Trophoblast cell (in vitro differentiated cells and primary cell): Measurements from ENCODE around the gene ZSCAN12.

Experiments
- DNase-seq, 2 donors: peaks; one replicate each; pipeline ENCODE4 v3.0.0-alpha.2; 2016
- H2AFZ ChIP-seq: 2 replicates; pipeline ENCODE4 v1.6.1; 2013; ENCODE audit warnings: low read length, moderate library complexity, mild to moderate bottlenecking; ENCODE audit not compliant: insufficient read depth, poor library complexity
- H2AK5ac ChIP-seq: 2 replicates; pipeline ENCODE4 v1.6.1; 2013; ENCODE audit warnings: mild to moderate bottlenecking, low read length
- H2BK120ac ChIP-seq: 2 replicates; pipeline ENCODE4 v1.6.1; 2013; ENCODE audit warnings: low read length, mild to moderate bottlenecking, moderate library complexity; ENCODE audit not compliant: insufficient read depth, poor library complexity
- H2BK12ac ChIP-seq: 2 replicates; pipeline ENCODE4 v1.6.1; 2013; ENCODE audit warnings: mild to moderate bottlenecking, low read length, moderate library complexity
- H2BK5ac ChIP-seq: 2 replicates; pipeline ENCODE4 v1.6.1; 2013; ENCODE audit warnings: low read length, low read depth, moderate library complexity, mild to moderate bottlenecking; ENCODE audit not compliant: poor library complexity
- H3K14ac ChIP-seq: 2 replicates; pipeline ENCODE4 v1.6.1; 2013; ENCODE audit warnings: mild to moderate bottlenecking, low read length
- H3K18ac ChIP-seq: 2 replicates; pipeline ENCODE4 v1.6.1; 2013; ENCODE audit warnings: mild to moderate bottlenecking, low read length
- H3K23ac ChIP-seq: 2 replicates; pipeline ENCODE4 v1.6.1; 2013; ENCODE audit warnings: low read length
- H3K27ac ChIP-seq: 2 replicates; pipeline ENCODE4 v1.5.1; 2013; ENCODE audit warnings: low read depth, mild to moderate bottlenecking, inconsistent platforms, low read length, moderate library complexity
- H3K27me3 ChIP-seq: 2 replicates; pipeline ENCODE4 v1.6.1; 2013; ENCODE audit warnings: inconsistent platforms, mild to moderate bottlenecking, low read length, moderate library complexity; ENCODE audit not compliant: insufficient read depth
- H3K36me3 ChIP-seq, 2 experiments: 1 replicate in 1 of 2; 2 replicates in 1 of 2; pipeline ENCODE4 v1.6.1; 2013; ENCODE audit warnings: low read length in 2 of 2, mild to moderate bottlenecking in 2 of 2, moderate library complexity in 1 of 2; ENCODE audit not compliant: insufficient read depth in 2 of 2, control insufficient read depth in 1 of 2
- H3K4ac ChIP-seq: 2 replicates; pipeline ENCODE4 v1.6.1; 2013; ENCODE audit warnings: low read depth, mild to moderate bottlenecking, low read length, moderate library complexity
- H3K4me1 ChIP-seq, 2 experiments: 1 replicate in 1 of 2; 2 replicates in 1 of 2; pipeline ENCODE4 v1.6.1; 2013; ENCODE audit warnings: low read length in 2 of 2, mild to moderate bottlenecking in 2 of 2, moderate library complexity in 1 of 2; ENCODE audit not compliant: insufficient read depth in 2 of 2, control insufficient read depth in 1 of 2
- H3K4me2 ChIP-seq: 2 replicates; pipeline ENCODE4 v1.6.1; 2013; ENCODE audit warnings: inconsistent platforms, mild to moderate bottlenecking, low read length, moderate library complexity
- H3K4me3 ChIP-seq: 2 replicates; pipeline ENCODE4 v1.5.1; 2013; ENCODE audit warnings: mild to moderate bottlenecking, low read depth, low read length, inconsistent platforms
- H3K79me1 ChIP-seq: one replicate; pipeline ENCODE4 v1.6.1; 2013; ENCODE audit warnings: low read length
- H3K79me2 ChIP-seq: 2 replicates; pipeline ENCODE4 v1.6.1; 2013; ENCODE audit warnings: low read length, mild to moderate bottlenecking; ENCODE audit not compliant: control insufficient read depth, insufficient read depth, poor library complexity
- H3K9ac ChIP-seq: 2 replicates; pipeline ENCODE4 v1.6.1; 2013; ENCODE audit warnings: mild to moderate bottlenecking, low read length
- H3K9me3 ChIP-seq: 2 replicates; pipeline ENCODE4 v1.6.1; 2013; ENCODE audit warnings: low read depth, mild to moderate bottlenecking, control low read depth, inconsistent platforms, low read length; ENCODE audit not compliant: insufficient read depth
- H4K12ac ChIP-seq: 2 replicates; pipeline ENCODE4 v1.6.1; 2013; ENCODE audit warnings: low read depth, mild to moderate bottlenecking, low read length, moderate library complexity
- H4K8ac ChIP-seq: 2 replicates; pipeline ENCODE4 v1.6.1; 2013; ENCODE audit warnings: low read depth, mild to moderate bottlenecking, low read length, moderate library complexity
- H4K91ac ChIP-seq: one replicate; pipeline ENCODE4 v1.6.1; 2013; ENCODE audit warnings: low read depth, mild to moderate bottlenecking, low read length, moderate library complexity
- WGBS: extraction: QIAGEN DNeasy Blood & Tissue Kit; methylation state at CpG from one replicate; pipeline ENCODE4 v1.1.7; 2013; ENCODE audit warnings: missing lambda C conversion rate; ENCODE audit not compliant: insufficient read length, insufficient coverage; ENCODE audit errors: extremely low coverage; 5-methylcytosine and 5-hydroxymethylcytosine counted together

ZSCAN12 gene

GRCh38 chr6:28377879-28378278 lies 21.7 kb downstream of the ZSCAN12 start:
- no peaks in the 10 kb centered on the region for H3K79me2 ChIP-seq
- no peak overlapping the region for H3K4ac ChIP-seq
- H2BK120ac ChIP-seq: no peak overlapping the region
- no peak overlapping the region for H4K8ac ChIP-seq
- H3K9ac ChIP-seq: no peak overlapping the region
- H3K79me1 ChIP-seq: no peaks in the 10 kb centered on the region
- no peak overlapping the region for H3K23ac ChIP-seq
- H3K9me3 ChIP-seq: no peaks in the 10 kb centered on the region
- H4K91ac ChIP-seq: no peak overlapping the region
- H3K4me2 ChIP-seq: no peak overlapping the region
- H4K12ac ChIP-seq: no peak overlapping the region
- H2BK5ac ChIP-seq: no peak overlapping the region
- no peak overlapping the region for H2BK12ac ChIP-seq
- DNase-seq: peak in 1 of 2 donors; percentile 18
- H3K27me3 ChIP-seq: no peaks in the 10 kb centered on the region
- no peak overlapping the region for H3K27ac ChIP-seq
- no peak overlapping the region for H3K14ac ChIP-seq
- WGBS: no CpG with 5 or more reads among the region's 1 CpG
- H2AK5ac ChIP-seq: no peak overlapping the region
- no peak overlapping the region for H3K18ac ChIP-seq
- H3K4me1 ChIP-seq: no peaks in the 10 kb centered on the region
- H3K36me3 ChIP-seq: peaks cover 0 to 10% of the 10 kb centered on the region in 2 experiments
- H3K4me3 ChIP-seq: no peak overlapping the region
- H2AFZ ChIP-seq: no peak overlapping the region

- no CpG with 5 or more reads among the region's 1 CpG for WGBS
- no peak overlapping the region for H3K23ac ChIP-seq
Measured at GRCh38 chr6:28373925-28374324, 25.6 kb downstream of the ZSCAN12 start.

GRCh38 chr6:28371706-28372451 lies 27.7 kb downstream of the ZSCAN12 start:
- Histone ChIP-seq H3K23ac (no peak overlapping the region), H3K79me1 (no peaks in the 10 kb centered on the region), H3K27ac (no peak overlapping the region), H3K14ac (no peak overlapping the region), H3K79me2 (no peaks in the 10 kb centered on the region), H3K27me3 (no peaks in the 10 kb centered on the region), H3K36me3 (peaks cover 0 to 1% of the 10 kb centered on the region in 2 experiments), H3K18ac (no peak overlapping the region), H2BK12ac (no peak overlapping the region), H3K4me2 (no peak overlapping the region), H4K91ac (no peak overlapping the region), H2BK5ac (no peak overlapping the region), H4K8ac (no peak overlapping the region), H3K4ac (no peak overlapping the region), H2AFZ (no peak overlapping the region), H2BK120ac (no peak overlapping the region), H3K4me3 (no peak overlapping the region), H3K4me1 (no peaks in the 10 kb centered on the region), H4K12ac (no peak overlapping the region), H3K9me3 (no peaks in the 10 kb centered on the region), H2AK5ac (no peak overlapping the region), H3K9ac (no peak overlapping the region)
- DNase-seq: peak; percentile 68 to 81
- no CpG with 5 or more reads among the region's 9 CpGs for WGBS

More at GRCh38 chr6:28373925-28374324, 25.6 kb downstream of the ZSCAN12 start:
- Histone ChIP-seq H4K91ac (no peak overlapping the region), H3K9me3 (no peaks in the 10 kb centered on the region), H3K4me3 (no peak overlapping the region), H3K27ac (no peak overlapping the region), H2BK120ac (no peak overlapping the region), H3K27me3 (no peaks in the 10 kb centered on the region), H3K79me2 (no peaks in the 10 kb centered on the region), H3K79me1 (no peaks in the 10 kb centered on the region), H2BK5ac (no peak overlapping the region), H4K8ac (no peak overlapping the region), H3K4ac (no peak overlapping the region), H3K9ac (no peak overlapping the region), H2AK5ac (no peak overlapping the region), H4K12ac (no peak overlapping the region), H3K36me3 (no peaks in the 10 kb centered on the region), H3K4me1 (no peaks in the 10 kb centered on the region), H3K4me2 (no peak overlapping the region), H3K14ac (no peak overlapping the region), H3K18ac (no peak overlapping the region), H2AFZ (no peak overlapping the region), H2BK12ac (no peak overlapping the region)
- no peak for DNase-seq

GRCh38 chr6:28371280-28371679 lies 28.3 kb downstream of the ZSCAN12 start:
- Histone ChIP-seq H4K91ac (no peak overlapping the region), H3K14ac (no peak overlapping the region), H4K12ac (no peak overlapping the region), H3K4me3 (no peak overlapping the region), H3K79me1 (no peaks in the 10 kb centered on the region), H3K4me2 (no peak overlapping the region), H4K8ac (no peak overlapping the region), H3K36me3 (peaks cover 0 to 1% of the 10 kb centered on the region in 2 experiments), H3K9ac (no peak overlapping the region), H2BK120ac (no peak overlapping the region), H3K4ac (no peak overlapping the region), H3K23ac (no peak overlapping the region), H3K4me1 (no peaks in the 10 kb centered on the region), H3K9me3 (no peaks in the 10 kb centered on the region), H2AK5ac (no peak overlapping the region), H2BK5ac (no peak overlapping the region), H3K18ac (no peak overlapping the region), H2AFZ (no peak overlapping the region), H3K27me3 (no peaks in the 10 kb centered on the region), H2BK12ac (no peak overlapping the region), H3K79me2 (no peaks in the 10 kb centered on the region), H3K27ac (no peak overlapping the region)
- no CpG with 5 or more reads among the region's 1 CpG for WGBS
- DNase-seq: no peak
